ENCODE results near the gene RNF213.

RNF213 gene

DNA sequence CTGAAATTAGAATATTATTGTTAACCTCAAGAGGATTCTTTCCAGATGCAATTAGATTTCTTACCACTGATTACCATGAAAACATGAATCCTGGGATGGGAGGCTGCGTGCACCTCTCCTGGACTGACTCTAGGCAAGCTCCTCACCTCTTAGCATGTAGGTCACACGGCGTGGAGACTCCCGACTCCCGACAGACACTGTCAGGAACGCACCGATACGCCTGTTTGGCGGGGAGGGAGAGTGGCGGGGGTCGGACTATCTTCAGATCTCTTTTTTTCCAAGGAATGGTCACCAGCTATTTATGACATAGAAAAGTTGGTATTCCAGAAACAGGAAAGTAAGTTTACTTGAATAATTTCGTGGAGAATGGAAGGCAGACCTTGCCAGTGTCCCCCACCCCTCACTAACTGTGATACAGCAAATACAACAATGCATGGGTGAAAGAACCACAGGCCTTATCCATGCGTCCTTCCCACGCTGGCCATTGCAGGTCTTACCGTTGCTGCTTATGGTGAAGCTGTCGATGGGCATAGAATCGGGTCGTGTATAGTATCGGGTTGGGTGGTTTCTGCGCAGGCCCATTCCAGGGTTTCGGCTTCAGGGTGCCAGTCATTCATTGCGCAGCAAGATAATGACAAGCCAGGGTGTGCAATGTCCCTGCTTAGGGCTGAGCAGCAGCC, 91.7 kb downstream of the RNF213 start:
- no peak for DNase-seq (ENCODE audit: low spot score)

DNA sequence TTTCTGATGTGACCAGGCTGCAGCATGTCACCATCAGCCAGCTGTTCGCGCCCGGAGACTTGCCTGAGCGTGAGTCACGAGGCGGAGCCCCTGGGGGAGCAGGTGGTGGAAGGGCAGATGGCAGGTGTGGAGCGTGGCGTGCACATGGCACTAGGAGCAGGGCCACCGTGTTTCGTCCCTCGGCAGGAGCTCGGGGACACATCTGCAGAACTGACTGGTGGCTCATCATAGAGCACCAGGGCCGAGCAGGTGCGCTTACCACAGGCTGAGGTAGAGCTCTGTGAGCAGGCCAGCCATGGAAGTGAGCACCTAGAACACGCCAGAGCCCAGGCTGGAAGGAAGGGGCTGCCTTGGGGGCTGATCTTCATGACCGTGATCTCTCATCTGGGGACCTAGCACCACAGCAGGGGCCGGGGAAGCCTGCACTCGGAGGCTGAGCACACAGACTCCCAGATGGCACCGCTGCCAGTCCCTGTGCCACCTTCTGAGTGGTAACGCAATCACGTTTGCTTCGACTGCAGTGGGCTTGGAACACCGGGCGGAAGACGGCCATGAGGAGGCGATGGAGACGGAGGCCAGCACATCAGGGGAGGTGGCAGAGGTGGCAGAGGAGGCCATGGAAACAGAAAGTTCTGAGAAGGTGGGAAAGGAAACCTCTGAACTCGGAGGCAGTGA, 92.5 kb downstream of the RNF213 start:
- no peak for DNase-seq (ENCODE audit: low spot score)

DNA sequence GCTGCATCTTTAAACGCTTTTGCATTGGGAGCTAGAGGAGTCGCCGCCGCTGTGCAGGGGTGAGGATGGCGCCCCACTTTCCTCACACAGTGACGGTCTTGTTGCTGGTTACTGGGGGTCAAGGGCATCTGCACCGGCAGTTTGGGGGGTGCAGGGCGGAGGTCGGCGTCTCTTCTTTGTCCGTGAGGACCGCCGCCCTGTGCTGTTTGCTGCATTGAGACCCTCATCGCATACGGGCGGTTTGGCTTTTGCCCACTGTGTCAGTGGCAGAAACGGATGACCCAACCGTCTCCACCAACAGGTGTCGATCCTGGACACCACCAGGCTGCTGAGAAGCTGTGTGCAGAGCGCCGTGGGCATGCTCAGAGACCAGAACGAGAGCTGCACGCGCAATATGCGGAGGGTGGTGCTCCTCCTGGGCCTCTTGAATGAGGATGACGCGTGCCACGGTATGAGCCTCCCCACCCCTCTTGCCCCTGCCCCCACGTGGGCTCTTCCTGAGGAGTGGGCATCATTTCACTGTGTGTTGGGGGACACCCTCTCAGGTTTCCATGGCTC, 93.1 kb downstream of the RNF213 start:
- DNase-seq (ENCODE audit: low spot score) = no peak

DNA sequence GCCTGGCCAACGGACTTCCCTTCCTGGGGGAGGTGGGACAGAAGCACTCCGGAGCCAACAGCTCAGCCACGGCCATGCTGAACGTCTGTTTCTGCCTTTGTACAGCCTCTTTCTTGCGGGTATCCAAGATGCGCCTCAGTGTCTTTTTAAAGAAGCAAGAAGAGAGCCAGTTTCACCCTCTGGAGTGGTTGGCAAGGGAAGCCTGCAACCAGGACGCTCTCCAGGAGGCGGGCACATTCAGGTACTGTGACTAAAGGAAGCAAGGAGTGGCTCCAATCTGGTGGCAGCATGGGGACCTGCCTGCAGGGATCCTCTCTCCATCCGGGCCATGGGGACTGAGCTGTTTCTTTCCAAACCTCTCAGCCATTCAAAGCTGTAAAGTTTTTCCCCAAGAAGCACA, 93.7 kb downstream of the RNF213 start:
- DNase-seq (ENCODE audit: low spot score) = no peak

DNA sequence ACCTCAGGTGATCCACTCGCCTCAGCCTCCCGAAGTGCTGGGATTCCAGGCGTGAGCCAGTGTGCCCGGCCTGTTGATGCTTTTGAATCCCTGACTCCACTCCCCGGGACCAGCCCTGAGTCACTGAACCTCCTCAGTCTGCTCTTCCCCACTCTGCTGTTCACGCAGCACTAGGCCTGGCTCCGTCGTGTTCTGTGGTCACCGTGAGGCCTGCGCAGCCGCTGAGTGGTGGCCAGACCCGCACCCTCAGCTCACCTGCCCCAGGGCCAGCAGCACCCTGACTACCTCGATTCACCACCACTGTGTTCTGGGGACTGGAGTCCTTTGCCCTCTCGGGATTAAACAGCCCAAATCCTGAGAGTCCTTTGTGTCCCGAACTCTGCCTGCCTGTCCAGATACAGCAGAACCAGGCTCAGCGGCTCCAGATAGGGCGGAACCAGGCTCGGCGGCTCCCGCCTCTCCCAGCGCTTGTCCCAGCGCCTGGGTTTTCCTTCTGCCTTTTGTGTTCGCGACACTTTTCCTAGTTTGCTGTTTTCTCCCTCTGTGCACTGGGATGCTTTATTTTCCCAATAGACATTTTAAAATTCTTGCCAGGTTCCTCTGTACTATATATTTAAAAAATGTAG, 95.7 kb downstream of the RNF213 start:
- no peak for DNase-seq (ENCODE audit: low spot score)

GRCh38 chr17:80358131-80358530, 97.5 kb downstream of the RNF213 start:
- no peak for DNase-seq (ENCODE audit: low spot score)

GRCh38 chr17:80358861-80359260, 98.2 kb downstream of the RNF213 start:
- no peak for DNase-seq (ENCODE audit: low spot score)

DNA sequence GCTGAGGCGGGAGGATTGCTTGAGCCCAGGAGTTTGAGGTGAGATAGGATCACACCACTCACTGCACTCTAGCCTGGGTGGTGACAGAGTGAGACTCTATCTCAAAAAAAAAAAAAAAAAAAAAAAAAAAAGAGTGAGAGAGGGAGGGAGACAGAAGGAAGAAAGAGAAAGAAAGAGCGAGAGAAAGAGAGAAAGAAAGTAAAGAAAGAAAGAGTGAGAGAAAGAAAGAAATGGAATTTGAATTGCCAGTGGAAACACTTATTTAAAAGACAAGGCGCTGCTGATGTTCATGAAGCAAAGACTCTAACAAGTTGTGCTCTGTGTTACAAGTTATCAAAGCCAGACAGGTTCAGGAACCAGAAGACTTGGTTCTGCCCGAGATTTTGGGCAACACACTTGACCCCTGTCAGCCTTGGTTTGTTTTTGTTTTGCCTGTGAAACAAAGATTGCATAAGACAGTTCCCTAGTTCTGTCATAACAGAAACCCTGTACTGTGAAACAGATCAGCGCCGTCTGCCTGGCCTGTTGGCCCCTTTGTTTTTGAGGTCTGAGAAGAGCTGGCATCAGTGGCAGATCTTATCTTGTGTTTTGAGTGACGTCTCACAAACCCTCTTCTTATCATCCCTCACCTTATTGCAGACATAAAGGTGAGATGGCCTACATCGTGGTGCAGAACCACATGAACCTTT, 98.9 kb downstream of the RNF213 start:
- DNase-seq (ENCODE audit: low spot score) = no peak

GRCh38 chr17:80360396-80360795, 99.7 kb downstream of the RNF213 start:
- no peak for DNase-seq (ENCODE audit: low spot score)

- no peak for DNase-seq (ENCODE audit: low spot score)
These were observed 101.0 kb downstream of the RNF213 start for GRCh38 chr17:80361495-80362220.

GRCh38 chr17:80362428-80363119, 101.9 kb downstream of the RNF213 start:
- DNase-seq (ENCODE audit: low spot score) = no peak

GRCh38 chr17:80363120-80363515, 102.5 kb downstream of the RNF213 start:
- DNase-seq (ENCODE audit: low spot score) = no peak

DNA sequence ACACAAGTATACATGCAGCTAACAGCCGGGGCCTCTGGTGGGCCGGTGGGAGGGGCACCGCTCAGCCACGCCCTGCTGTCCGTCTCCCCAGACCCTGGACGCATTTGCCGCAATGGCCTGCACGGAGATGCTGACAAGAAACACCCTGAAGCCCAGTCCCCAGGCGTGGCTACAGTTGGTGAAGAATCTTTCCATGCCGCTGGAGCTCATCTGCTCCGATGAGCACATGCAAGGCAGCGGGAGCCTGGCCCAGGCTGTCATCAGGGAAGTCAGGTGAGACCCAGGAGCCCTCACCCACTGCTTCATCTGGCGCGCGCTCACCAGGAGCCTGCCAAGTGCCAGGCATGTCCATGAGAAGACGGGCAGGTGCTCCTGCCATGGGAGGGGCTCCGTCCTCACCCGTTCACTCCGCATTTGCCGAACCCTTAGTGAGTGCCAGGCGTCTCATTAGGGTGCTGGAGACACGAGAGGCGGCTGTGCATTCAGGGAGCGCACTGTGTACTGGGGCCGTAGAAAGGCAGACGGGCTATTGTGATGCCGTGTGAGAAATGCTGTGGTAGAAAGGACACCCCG, 103.0 kb downstream of the RNF213 start:
- DNase-seq (ENCODE audit: low spot score) = no peak

GRCh38 chr17:80364091-80364691, 103.5 kb downstream of the RNF213 start:
- DNase-seq (ENCODE audit: low spot score) = no peak

DNA sequence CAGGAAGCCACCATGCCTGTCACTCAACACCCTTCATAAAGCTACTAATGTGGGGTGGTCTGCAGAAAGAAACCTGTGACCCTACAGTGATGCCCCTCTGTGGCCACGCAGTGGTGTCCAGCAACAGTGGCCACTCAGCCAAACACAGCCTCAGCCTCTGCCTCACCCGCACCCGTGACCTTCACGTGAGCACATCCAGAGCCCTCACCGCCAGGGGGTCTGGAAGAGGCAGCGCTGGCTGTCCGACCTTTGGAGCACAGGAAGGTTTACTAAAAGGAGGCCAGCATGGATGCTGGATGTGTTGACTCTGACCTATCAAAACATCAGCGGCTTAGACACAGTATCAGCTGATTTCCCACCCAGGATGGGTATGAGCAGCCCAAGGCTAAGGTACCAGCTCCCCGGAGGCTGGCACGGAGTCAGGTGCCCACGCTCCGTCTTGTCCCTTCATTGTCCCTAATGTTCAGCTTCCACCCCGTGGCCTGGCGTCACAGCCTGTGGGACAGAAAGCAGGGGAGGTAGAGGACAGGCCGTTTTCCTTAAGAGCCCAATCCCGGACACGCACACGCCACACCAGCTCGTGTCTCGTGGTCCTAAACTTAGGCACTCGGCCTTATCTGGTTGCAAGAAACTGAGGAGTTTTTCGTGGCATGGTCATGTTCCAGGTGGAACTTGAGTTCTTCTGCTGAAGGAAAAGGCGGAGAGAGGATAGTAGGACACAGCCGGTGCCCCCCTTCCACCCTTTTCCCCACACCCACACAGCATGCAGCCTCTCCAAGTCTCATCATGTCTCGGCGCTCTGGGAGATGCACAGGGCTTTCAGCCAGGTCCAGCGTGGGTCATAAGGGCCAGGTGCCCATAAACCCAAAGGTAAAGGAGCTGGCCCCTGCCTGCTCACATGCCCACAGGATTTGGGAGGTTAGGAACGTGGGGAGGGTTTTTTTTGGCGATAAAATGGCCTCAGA, 104.6 kb downstream of the RNF213 start:
- DNase-seq (ENCODE audit: low spot score) = no peak

DNA sequence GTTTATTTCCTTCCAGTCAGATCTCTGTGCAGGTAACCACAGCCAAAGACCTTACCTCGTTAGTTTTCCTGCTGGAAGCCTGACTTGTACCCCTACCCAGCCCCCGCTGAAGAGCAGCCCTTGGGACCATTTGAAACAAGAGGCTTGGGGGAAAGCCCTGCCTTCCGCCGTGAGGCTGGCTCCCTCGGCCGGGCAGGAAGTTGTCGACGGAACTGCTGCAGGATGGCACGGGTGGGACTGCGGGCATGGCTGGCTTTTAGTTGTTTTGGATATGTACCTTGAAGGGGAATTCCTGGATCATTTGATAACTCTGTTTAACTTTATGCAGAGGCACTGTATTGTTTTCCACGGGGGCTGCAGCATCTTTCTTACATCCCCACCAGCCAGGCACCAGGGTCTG, 105.3 kb downstream of the RNF213 start:
- no peak for DNase-seq (ENCODE audit: low spot score)

- DNase-seq (ENCODE audit: low spot score) = no peak
These were observed 106.9 kb downstream of the RNF213 start for GRCh38 chr17:80367503-80367902.

- DNase-seq (ENCODE audit: low spot score) = no peak
These were observed 110.5 kb downstream of the RNF213 start for GRCh38 chr17:80371196-80371595.

GRCh38 chr17:80372456-80372855, 111.8 kb downstream of the RNF213 start:
- DNase-seq (ENCODE audit: low spot score) = no peak
